ENCODE results near the gene TRMT1.
A peak's percentile ranks its signal among the peaks of the same experiment; 100 is the strongest.

TRMT1 gene

GRCh38 chr19:13066226-13066625, 50.3 kb downstream of the TRMT1 start:
- DNase-seq (ENCODE audit: low spot score): no peak
- no peak for TF ChIP-seq CTCF (IDR thresholded peaks at IDR 0.05)
- peak overlapping the region; percentile 69 to 90 for H3K27ac ChIP-seq
- no peak overlapping the region for H3K4me3 ChIP-seq

GRCh38 chr19:13064092-13064489, 52.4 kb downstream of the TRMT1 start:
- TF ChIP-seq CTCF (IDR thresholded peaks at IDR 0.05): no peak
- peak overlapping the region; percentile 1 for H3K4me3 ChIP-seq
- peak overlapping the region; percentile 69 to 90 for H3K27ac ChIP-seq
- no peak for DNase-seq (ENCODE audit: low spot score)

GRCh38 chr19:13063461-13064091, 53.0 kb downstream of the TRMT1 start:
- H3K27ac ChIP-seq: peak overlapping the region; percentile 69 to 90
- DNase-seq (ENCODE audit: low spot score): peak; percentile 87
- TF ChIP-seq CTCF (IDR thresholded peaks at IDR 0.05): no peak
- peak overlapping the region; percentile 1 for H3K4me3 ChIP-seq

GRCh38 chr19:13062317-13062716, 54.2 kb downstream of the TRMT1 start:
- no peak for DNase-seq (ENCODE audit: low spot score)
- Histone ChIP-seq H3K27ac (peak overlapping the region; percentile 69 to 90), H3K4me3 (no peak overlapping the region)
- no peak for TF ChIP-seq CTCF (IDR thresholded peaks at IDR 0.05)

DNA sequence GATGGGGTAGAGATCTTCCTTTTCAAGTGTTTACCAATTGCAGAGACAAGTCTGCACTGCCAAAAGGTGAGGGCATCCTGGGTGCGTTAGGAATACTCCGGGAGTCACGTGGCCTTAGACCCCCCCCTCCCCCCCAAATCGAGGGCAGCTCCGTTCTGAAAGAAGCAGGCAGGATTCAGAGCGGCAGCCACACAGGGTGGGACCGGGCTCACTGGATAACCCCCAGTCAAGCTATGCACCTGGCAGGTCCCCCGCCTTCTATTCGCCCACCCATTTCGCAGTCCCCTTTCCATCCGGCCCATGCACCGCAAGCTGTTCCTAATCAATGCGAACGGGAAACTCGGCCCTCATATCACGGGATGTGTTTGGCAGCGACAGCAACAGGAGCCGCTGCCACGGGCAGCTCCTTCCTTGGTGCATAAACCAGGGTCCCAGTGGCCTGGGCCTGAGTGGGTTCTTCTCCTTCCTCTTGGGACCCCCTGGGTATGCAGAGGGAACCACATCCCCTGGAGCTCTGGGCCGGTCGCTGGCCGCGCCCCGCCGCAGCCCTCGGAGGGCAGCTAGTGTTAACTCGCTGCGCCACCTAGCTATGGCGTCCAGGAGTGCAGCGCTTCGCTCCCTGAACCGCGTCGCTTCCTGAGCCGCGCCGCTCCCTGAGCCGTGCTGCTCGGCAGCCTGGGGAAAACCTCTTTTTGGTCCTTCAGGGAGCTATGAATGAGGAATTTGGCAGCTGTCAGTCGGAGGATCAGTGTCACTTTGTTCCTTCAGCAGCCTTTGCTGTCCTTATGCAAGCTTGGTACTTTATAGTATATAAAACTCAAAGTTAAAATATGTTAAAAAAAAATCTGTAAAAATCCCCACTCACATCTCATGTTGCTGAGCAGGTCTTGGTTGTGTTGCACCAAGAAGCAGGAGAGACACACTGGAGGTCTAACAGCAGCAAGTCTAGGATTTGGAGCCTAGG, 55.3 kb downstream of the TRMT1 start:
- Histone ChIP-seq H3K27ac (peak overlapping the region; percentile 69 to 90), H3K4me3 (peak overlapping the region; percentile 73)
- peak; percentile 89 for TF ChIP-seq CTCF (IDR thresholded peaks at IDR 0.05)
- no peak for DNase-seq (ENCODE audit: low spot score)

- Histone ChIP-seq H3K27ac (peak overlapping the region; percentile 69 to 90), H3K4me3 (peak overlapping the region; percentile 73)
- DNase-seq (ENCODE audit: low spot score): no peak
- TF ChIP-seq CTCF (IDR thresholded peaks at IDR 0.05): no peak
Observed at GRCh38 chr19:13060233-13060963, 56.1 kb downstream of the TRMT1 start.
